Spleen (tissue), 11 donors: ENCODE measurements around the gene IMMP2L. TPM values are rescaled to one million over a fixed set of nuclear protein-coding genes. Genes with fewer than 3 reads are reported as not detected.

Source experiments
- DNase-seq: peaks from one replicate; pipeline ENCODE4 v3.0.0-alpha.2; 2020
- H3K27ac ChIP-seq, 8 donors: fragments of 200-600 bp; sonication (generic) in 7 of 8; 1 replicate in 4 of 8; 2 replicates in 4 of 8; pipeline versions ENCODE4 v1.5.0 to v1.8.0; 2016 to 2021; ENCODE audit warnings: inconsistent platforms in 4 of 8, mild to moderate bottlenecking in 4 of 8, moderate library complexity in 1 of 8
- H3K27me3 ChIP-seq, 7 donors: fragments of 200-600 bp; sonication (generic) in 6 of 7; replicated peaks in 1 of 7; 1 replicate in 4 of 7; 2 replicates in 3 of 7; pipeline versions ENCODE4 v1.5.0 to v1.8.0; 2016 to 2021; ENCODE audit warnings: inconsistent platforms in 3 of 7, mild to moderate bottlenecking in 1 of 7
- H3K36me3 ChIP-seq, 6 donors: fragments of 200-600 bp; sonication (generic) in 5 of 6; 1 replicate in 4 of 6; 2 replicates in 2 of 6; pipeline versions ENCODE4 v1.5.0 to v1.8.0; 2016 to 2021; ENCODE audit warnings: inconsistent platforms in 2 of 6
- H3K4me1 ChIP-seq, 6 donors: fragments of 200-600 bp; sonication (generic) in 5 of 6; 1 replicate in 3 of 6; 2 replicates in 3 of 6; pipeline versions ENCODE4 v1.5.0 to v1.8.0; 2016 to 2021; ENCODE audit warnings: inconsistent platforms in 3 of 6
- H3K4me3 ChIP-seq, 8 donors: fragments of 200-600 bp; sonication (generic) in 7 of 8; 1 replicate in 4 of 8; 2 replicates in 4 of 8; pipeline versions ENCODE4 v1.5.0 to v1.8.0; 2016 to 2021; ENCODE audit warnings: inconsistent platforms in 4 of 8, mild to moderate bottlenecking in 4 of 8, moderate library complexity in 2 of 8
- H3K9me3 ChIP-seq, 8 donors: fragments of 200-600 bp; sonication (generic) in 7 of 8; 1 replicate in 4 of 8; 2 replicates in 4 of 8; pipeline versions ENCODE4 v1.5.0 to v1.8.0; 2016 to 2021; ENCODE audit warnings: inconsistent platforms in 4 of 8
- CTCF ChIP-seq, 11 experiments: fragments of 200-600 bp in 7 of 11; fragments of 450-650 bp in 4 of 11; sonication (generic) in 4 of 11; IDR thresholded peaks in 8 of 11; conservative IDR thresholded peaks in 3 of 11; 1 replicate in 7 of 11; 2 replicates in 4 of 11; pipeline versions ENCODE4 v1.4.0 to v1.8.0; 2016 to 2021; ENCODE audit warnings: antibody characterized with exemption in 11 of 11, inconsistent platforms in 4 of 11, mild to moderate bottlenecking in 1 of 11
- POLR2A ChIP-seq, 3 donors: fragments of 450-650 bp; IDR thresholded peaks; one replicate each; pipeline ENCODE4 v1.5.1; 2017; ENCODE audit warnings: antibody characterized with exemption in 3 of 3, mild to moderate bottlenecking in 1 of 3
- POLR2AphosphoS5 ChIP-seq, 3 donors: sonication (generic); formaldehyde crosslinking; IDR thresholded peaks; one replicate each; pipeline ENCODE4 v1.5.1; 2017; ENCODE audit warnings: antibody characterized with exemption in 3 of 3
- WGBS, 5 donors: extraction: QIAGEN DNeasy Blood & Tissue Kit in 3 of 5; methylation state at CpG; one replicate each; pipeline versions ENCODE4 v1.1.5 to v1.1.7; 2013 to 2018; 5-methylcytosine and 5-hydroxymethylcytosine counted together
- intact Hi-C: fragments of 100-400 bp; cut with DNase I; formaldehyde crosslinking; loops from one replicate; pipeline ENCODE4 v1.15.0; 2023; ENCODE audit warnings: low total_unique reads
- polyA plus RNA-seq, 3 donors: library from polyadenylated mRNA; stranded (reverse); fragments of 200-250 nt; gene quantifications; one replicate each; pipeline ENCODE4 v1.2.1, GENCODE V29; 2013
- total RNA-seq, 7 donors: library from RNA; depleted of rRNA in 3 of 7; stranded (reverse); fragments of >200 nt in 3 of 7; fragmentation: NEBNext Ultra II Directional in 4 of 7; extraction: Animal tissue kit (Norgen Biotek cat#: 25700) in 4 of 7; gene quantifications; one replicate each; pipeline versions ENCODE4 v1.1.0 to v1.2.1, GENCODE V29; 2016 to 2021
- donor health status: healthy with polysubstance abuse.
- donor health status: DM: no; HTN: no; CAD: no; lungs with moderate emphysema.
- donor health status: DM: no; HTN: no; CAD: no.
- donor health status: Bipolar disorder and iron deficiency.
- donor health status: healthy.
- donor health status: DM: no; HTN: no; CAD: no.
- donor health status: DM: yes; HTN: yes; CAD: no.

Gene IMMP2L
- total and polyA plus RNA-seq, 10 donors = 6.5 to 32.7 (median 9.8) TPM

DNA sequence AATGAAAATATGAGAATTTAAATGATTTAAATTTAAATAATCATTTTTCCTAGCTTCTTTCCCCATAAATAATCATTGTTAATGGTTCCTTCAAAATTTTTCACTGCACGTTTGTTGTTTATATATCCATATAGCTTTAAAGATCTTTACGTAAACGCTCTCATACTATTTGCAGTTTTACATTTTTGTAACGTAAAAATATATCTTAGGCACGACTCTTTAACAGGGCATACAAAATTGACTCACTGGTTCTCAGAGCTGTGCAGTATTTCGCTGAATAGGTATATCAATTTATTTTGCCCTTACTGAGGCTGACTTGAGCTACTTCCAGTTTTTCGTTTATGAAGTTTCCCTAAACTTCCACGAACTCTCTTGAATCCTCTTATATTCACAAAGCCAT lies 365.6 kb downstream of the IMMP2L start:
- 92 to 96% (median 92%) methylated on average over 8 of the region's 8 CpGs for WGBS, 5 donors
- Histone ChIP-seq H3K4me1 (no peaks in the 10 kb centered on the region), H3K9me3 (peaks cover 0 to 5% (median 3%) of the 10 kb centered on the region in 8 donors), H3K27me3 (no peaks in the 10 kb centered on the region), H3K36me3 (no peaks in the 10 kb centered on the region), H3K4me3 (no peak overlapping the region), H3K27ac (no peak overlapping the region)
- intact Hi-C loops = no loop called here
- no peak for DNase-seq
- TF ChIP-seq CTCF (IDR thresholded peaks at IDR 0.05 in 8 of 11, conservative IDR thresholded peaks at IDR 0.05 in 3 of 11) (no peak), POLR2AphosphoS5 (IDR thresholded peaks at IDR 0.05) (no peak), POLR2A (IDR thresholded peaks at IDR 0.05) (no peak)

DNA sequence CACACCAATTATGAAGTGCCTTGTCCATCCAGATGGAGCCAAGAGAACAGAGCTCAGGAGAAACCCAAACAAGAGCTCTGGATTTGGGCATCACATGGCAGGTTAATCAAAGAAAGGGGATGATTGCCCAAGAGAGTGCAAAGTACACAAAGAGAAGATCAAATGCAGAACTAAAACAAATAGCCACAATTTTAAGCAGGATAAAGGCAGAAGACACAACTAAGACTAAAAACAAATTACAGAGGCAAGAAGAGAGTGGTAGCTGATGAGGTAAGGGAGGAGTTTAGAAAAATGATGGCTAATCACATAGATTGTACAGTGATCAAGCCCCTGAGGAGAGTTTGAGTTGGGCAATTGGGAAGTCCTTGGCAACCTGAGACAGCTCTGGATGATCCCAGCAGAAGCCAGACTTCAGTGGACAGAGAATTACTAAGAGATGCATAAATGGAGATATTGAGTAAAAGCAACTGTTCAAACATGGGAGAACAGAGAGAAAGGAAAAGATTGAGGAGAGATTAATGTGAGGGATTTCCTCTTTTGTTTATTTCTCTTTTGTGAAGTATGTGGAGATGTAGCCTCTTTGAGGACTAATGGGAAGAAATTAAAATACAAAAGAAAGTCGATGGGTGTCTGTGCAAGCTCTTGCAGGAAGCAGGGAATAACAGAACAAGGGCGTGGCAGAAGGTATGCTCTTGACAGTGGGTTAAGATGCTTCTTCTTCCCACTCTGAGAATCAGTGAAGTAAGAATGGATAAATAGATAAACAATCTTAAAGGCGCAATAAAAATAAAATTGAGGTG lies 369.5 kb downstream of the IMMP2L start:
- Histone ChIP-seq H3K9me3 (peaks cover 0 to 15% (median 0%) of the 10 kb centered on the region in 8 donors), H3K27ac (no peak overlapping the region), H3K27me3 (no peaks in the 10 kb centered on the region), H3K36me3 (peaks cover 0 to 5% (median 0%) of the 10 kb centered on the region in 6 donors), H3K4me1 (no peaks in the 10 kb centered on the region), H3K4me3 (no peak overlapping the region)
- no peak for TF ChIP-seq POLR2A (IDR thresholded peaks at IDR 0.05)
- TF ChIP-seq CTCF (IDR thresholded peaks at IDR 0.05 in 8 of 11, conservative IDR thresholded peaks at IDR 0.05 in 3 of 11) = no peak
- TF ChIP-seq POLR2AphosphoS5 (IDR thresholded peaks at IDR 0.05) = no peak
- intact Hi-C loops = no loop called here
- 80 to 89% (median 85%) methylated on average over 3 of the region's 3 CpGs for WGBS, 5 donors
- no peak for DNase-seq

- WGBS, 5 donors = 63 to 78% (median 75%) methylated on average over 2 of the region's 2 CpGs
- no peak for DNase-seq
- Histone ChIP-seq H3K36me3 (peaks cover 0 to 5% (median 0%) of the 10 kb centered on the region in 6 donors), H3K9me3 (peaks cover 0 to 15% (median 0%) of the 10 kb centered on the region in 8 donors), H3K4me1 (no peaks in the 10 kb centered on the region), H3K27ac (no peak overlapping the region), H3K4me3 (no peak overlapping the region), H3K27me3 (no peaks in the 10 kb centered on the region)
- TF ChIP-seq POLR2AphosphoS5 (IDR thresholded peaks at IDR 0.05) (no peak), CTCF (IDR thresholded peaks at IDR 0.05 in 8 of 11, conservative IDR thresholded peaks at IDR 0.05 in 3 of 11) (no peak), POLR2A (IDR thresholded peaks at IDR 0.05) (no peak)
- intact Hi-C loops = no loop called here
Observed at GRCh38 chr7:111190804-111191203, 371.5 kb downstream of the IMMP2L start.

DNA sequence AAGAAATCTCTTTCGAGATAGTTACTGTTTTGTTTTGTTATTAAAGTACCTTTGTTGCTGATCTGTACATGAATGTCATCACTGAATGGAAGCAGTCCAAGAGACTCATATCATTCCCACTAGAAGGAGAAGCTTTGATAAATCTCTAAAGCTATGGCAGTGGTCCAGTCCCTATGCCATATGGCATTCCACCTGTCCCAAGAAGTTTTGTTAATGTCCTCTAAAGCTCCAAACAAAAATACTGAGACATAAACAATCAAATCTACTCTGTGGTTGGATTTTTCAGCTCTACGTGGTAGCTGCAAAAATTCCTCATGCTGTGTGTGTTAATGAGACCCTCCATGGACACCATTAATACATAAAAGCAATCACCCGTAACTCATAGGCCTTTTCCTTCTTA lies 377.3 kb downstream of the IMMP2L start:
- intact Hi-C loops = no loop called here
- Histone ChIP-seq H3K36me3 (peaks cover 0 to 5% (median 0%) of the 10 kb centered on the region in 6 donors), H3K4me3 (no peak overlapping the region), H3K27me3 (no peaks in the 10 kb centered on the region), H3K27ac (no peak overlapping the region), H3K9me3 (peaks cover 0 to 15% (median 0%) of the 10 kb centered on the region in 8 donors), H3K4me1 (no peaks in the 10 kb centered on the region)
- no peak for TF ChIP-seq CTCF (IDR thresholded peaks at IDR 0.05 in 8 of 11, conservative IDR thresholded peaks at IDR 0.05 in 3 of 11)
- no peak for TF ChIP-seq POLR2A (IDR thresholded peaks at IDR 0.05)
- no peak for TF ChIP-seq POLR2AphosphoS5 (IDR thresholded peaks at IDR 0.05)
- WGBS, 5 donors = 90 to 95% (median 92%) methylated on average over 3 of the region's 3 CpGs
- no peak for DNase-seq
